NCI-H146 treated with DMSO at 0.1 percent for 48 hours (cell line): ENCODE data around the gene DOK5.

Source experiments
- DNase-seq: peaks from one replicate; lab custom pipeline; 2025; ENCODE audit not compliant: unreplicated experiment; lab: John Stamatoyannopoulos, UW

DOK5 gene

DNA sequence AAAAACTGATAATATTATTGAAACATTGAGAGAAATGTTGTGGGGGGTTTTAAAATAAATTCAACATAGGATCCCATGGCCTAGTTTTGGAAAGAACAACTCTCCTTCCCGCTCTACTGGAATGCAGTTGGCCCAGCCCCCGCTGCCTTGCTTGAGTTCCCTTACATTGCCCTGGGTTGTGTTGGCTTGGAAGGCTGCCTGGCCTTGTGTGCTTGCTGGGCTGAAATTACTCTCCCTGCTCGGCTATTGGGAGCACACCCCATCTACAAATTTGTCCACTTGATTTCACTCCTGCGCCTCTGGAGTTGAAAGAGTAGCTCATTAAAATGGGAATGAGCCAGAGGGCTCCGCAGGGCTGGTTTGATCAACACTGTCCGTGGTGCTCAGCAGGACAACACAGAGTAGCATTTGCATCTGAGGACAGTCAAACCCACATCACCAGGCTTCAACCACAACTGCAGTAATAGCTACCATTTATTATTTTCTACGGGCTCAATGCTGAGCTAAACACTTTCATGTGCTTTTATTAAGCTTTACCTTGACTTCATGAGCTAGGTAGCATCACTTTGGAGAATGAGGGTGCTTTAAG lies 35.2 kb downstream of the DOK5 start:
- no peak for DNase-seq

DNA sequence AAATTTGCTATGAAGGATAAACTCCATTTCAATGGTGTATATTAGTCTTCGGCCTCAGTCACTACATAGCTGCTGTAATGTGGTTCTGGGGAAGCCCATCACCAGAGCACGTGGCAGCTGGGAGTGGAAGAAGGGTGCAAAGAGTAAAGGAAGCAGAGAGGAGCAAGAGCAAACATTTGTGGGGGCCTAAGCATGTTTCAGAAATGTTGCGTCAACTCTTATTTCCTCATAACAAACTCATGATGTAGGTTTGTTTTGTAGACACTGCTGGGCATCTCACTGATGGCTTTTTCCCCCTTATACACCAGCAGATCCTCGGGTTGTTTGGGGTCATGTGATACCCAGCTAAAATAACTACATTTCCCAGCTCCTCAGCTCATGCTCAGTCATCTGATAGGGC lies 37.3 kb downstream of the DOK5 start:
- DNase-seq = no peak

GRCh38 chr20:54514028-54514607 lies 38.7 kb downstream of the DOK5 start:
- DNase-seq = no peak

GRCh38 chr20:54515793-54516628 lies 40.6 kb downstream of the DOK5 start:
- DNase-seq = no peak

DNA sequence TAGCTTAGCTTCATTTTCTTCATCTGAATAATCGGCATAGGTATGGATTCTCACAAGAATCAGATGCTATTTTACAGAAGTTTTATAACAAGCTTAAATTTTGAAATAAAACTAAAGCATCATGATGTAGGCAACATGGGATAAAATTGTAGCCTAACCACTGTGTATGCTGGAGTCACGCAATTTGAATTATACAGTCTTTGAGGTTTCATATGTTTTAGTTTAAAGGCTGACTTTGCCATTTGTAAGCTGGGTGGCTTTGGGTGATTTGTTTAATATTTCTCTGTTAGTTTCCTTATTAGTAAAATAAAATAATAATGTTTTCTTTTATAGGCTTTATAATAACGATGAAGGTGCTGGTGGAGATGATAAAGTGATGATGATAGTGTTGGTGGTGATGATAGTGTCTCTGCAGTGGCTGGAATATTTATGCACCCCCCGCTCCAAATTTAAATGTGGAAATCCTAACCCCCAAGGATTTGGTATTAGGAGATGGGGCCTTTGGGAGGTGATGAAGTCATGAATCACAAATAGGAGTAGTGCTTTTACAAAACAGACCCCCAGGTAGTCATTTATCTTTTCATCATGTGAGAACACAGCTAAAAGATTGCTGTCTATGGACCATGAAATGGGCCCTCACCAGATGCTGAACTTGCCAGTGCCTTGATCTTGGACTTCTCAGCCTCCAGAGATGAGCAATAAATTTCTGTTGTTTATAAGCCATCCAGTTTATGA lies 42.0 kb downstream of the DOK5 start:
- no peak for DNase-seq

GRCh38 chr20:54524849-54525248 lies 49.5 kb downstream of the DOK5 start:
- no peak for DNase-seq

DNA sequence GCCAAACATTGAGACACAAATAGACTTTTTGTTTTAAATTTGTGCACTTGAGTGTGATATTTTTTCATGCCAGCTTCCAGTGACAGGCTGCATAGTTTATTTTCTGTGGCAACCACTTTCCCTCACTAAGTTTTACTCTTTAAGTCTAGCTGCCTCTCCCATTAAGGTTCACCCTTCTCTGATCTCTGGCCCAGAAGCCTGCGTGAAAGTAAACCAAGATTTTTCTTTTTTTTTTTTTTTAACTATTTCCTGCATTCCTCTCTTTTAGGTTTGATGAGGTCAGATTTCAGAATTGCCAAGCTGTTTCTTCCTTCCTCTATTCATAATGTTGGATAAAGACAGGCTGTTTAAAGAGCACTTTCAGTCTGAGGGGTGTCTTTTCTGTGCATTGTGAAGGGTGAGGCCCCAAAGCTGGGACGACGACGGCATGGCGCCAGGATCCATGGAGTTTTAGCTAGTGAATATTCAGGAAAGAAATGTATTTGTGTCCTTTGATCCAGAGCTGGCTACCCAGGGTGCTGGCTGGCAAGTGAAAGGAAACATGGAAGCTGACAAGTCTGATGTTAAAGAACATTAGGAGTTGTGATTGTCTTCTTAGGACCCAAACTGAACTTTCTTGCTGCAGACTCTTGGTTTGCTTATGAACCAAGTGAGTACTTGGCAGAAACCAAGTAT lies 50.7 kb downstream of the DOK5 start:
- DNase-seq = no peak

DNA sequence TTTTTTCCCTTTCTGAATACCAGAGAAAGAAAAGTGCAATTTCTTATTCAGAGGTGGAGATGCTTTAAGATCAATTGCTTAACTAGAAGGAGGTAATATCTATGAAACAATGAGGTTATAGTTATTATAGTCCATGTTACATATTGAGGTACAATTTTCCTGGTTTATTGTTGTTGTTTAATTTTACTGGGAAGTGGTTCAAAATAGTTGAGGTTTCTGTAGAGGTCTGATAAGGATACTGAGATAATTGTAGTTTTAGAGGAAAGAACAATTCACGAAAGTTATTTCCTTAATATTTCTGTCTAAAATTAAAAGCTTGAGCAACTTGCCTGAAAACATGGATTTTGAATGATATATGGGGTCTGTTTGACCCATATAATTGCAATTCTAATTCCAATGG lies 51.4 kb downstream of the DOK5 start:
- DNase-seq = no peak

GRCh38 chr20:54532573-54532972 lies 57.2 kb downstream of the DOK5 start:
- DNase-seq = no peak

- DNase-seq = no peak
Measured at GRCh38 chr20:54534101-54534500, 58.7 kb downstream of the DOK5 start.

GRCh38 chr20:54535033-54535432 lies 59.6 kb downstream of the DOK5 start:
- no peak for DNase-seq

- DNase-seq = no peak
Measured at GRCh38 chr20:54535746-54536145, 60.4 kb downstream of the DOK5 start.

GRCh38 chr20:54539521-54540046 lies 64.2 kb downstream of the DOK5 start:
- no peak for DNase-seq

- no peak for DNase-seq
Measured at GRCh38 chr20:54543369-54543768, 68.0 kb downstream of the DOK5 start.

- no peak for DNase-seq
Measured at GRCh38 chr20:54545676-54546358, 70.4 kb downstream of the DOK5 start.

GRCh38 chr20:54548849-54549248 lies 73.5 kb downstream of the DOK5 start:
- DNase-seq = no peak

- DNase-seq = no peak
Measured at GRCh38 chr20:54549658-54550326, 74.4 kb downstream of the DOK5 start.

DNA sequence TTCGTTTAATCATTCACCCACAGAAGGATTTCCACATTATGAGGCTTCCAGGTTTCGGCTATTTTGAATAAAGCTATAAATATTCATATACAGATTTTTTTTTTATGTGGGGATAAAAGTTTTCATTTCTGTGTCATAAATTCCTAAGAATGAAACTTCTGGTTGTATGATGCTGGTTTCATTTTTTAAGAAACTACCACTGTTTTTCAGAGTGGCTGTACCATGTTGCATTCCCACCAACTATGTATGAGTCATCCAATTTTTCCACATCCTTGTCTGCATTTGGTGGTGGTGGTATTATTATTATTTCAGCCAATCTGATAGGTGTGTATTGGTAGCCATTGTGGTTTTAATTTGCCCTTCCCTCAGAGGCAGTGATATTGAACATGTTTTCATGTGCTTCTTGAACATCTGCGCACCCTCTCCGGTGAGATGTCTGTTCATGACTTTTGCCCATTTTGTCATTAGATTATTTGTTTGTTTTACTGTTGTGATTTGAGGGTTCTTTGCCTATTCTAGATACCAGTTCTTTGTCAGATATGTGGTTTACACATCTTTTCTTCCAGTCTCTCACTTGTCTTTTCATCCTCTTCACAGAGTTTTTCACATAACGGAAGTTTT lies 75.5 kb downstream of the DOK5 start:
- DNase-seq = no peak

- DNase-seq = no peak
Measured at GRCh38 chr20:54554006-54554405, 78.6 kb downstream of the DOK5 start.
